ENCODE measurements around the gene AMPD2.

DNA sequence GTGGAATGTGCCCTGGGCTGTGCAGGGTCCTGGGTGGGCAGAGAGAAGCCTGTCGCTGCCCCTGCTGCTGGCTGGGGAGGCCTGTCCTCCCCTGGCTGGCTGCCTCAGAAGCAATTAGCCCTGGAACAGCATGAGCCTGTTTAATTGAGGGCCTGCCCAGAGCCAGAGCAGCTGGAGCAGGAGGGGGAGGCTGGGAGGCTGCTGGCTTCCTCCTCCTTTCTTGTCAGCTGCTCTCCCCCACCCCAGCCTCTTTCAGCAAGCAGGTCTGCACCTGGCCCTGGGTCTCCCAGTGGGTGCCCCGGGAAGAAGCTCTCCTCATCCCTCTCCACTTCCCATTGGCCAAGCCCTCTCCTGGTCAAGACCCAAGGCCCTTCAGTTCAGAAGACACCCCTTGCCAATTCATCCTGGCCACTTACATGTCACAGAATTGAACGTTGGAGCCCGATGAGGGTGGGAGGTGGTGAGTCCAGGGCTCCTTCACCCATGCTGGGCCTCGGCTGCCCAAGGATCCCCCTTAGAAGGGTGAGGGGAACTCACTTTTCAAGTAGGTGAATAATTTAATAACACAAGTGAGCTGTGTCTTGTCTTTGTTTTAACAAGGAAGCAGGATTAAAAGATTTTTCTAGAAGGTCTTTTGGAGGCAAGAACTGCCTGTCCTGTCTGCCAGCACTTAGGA is 13.2 kb downstream of the AMPD2 start:
- no peak for TF ChIP-seq TAF1 (IDR thresholded peaks at IDR 0.05; ENCODE audit: low read depth, low read length)
- TF ChIP-seq POLR2A (IDR thresholded peaks at IDR 0.05; ENCODE audit: low read depth, low read length): no peak; the same call in 1 of the 2 replicates
- TF ChIP-seq POLR2AphosphoS5 (IDR thresholded peaks at IDR 0.05; ENCODE audit: low read depth, low read length): no peak; the same call in 1 of the 2 replicates
- TF ChIP-seq PAX5 (IDR thresholded peaks at IDR 0.05; ENCODE audit: insufficient read depth, low read length, severe bottlenecking): no peak
- TF ChIP-seq SPI1 (IDR thresholded peaks at IDR 0.05; ENCODE audit: low read depth, low read length): no peak
- no peak for TF ChIP-seq POU2F2 (IDR thresholded peaks at IDR 0.05; ENCODE audit: low read depth, low read length)
